WTC11 (cell line): Measurements from ENCODE around the gene RAD54L2. TPM values are rescaled to one million over a fixed set of nuclear protein-coding genes. Genes with fewer than 3 reads are reported as not detected.

ENCODE experiments used
- ATAC-seq: fragments of 200-7000 bp; cut with Tn5 transposase; 2 replicates; pipeline ENCODE4 v1.10.0; 2021; ENCODE audit warnings: mild to moderate bottlenecking, moderate library complexity
- CTCF ChIA-PET: fragments of 300-600 bp; sonication (Branson Sonifier 250); formaldehyde crosslinking; loops from one replicate; lab custom pipeline; 2021; ENCODE audit warnings: antibody characterized with exemption; lab: Charles Lee
- POLR2A ChIA-PET: fragments of 350-600 bp; sonication (Branson Sonifier 250); formaldehyde crosslinking; loops from one replicate; lab custom pipeline; 2021; ENCODE audit warnings: antibody characterized with exemption; lab: Charles Lee
- DNase-seq: peaks from one replicate; pipeline ENCODE4 v3.0.0; 2021; ENCODE audit warnings: low spot score
- H3K27ac Mint-ChIP-seq: 2 replicates; pipeline ENCODE4 v1.8.0; 2021; ENCODE audit warnings: mixed read lengths
- H3K27me3 Mint-ChIP-seq: 2 replicates; pipeline ENCODE4 v1.8.0; 2021; ENCODE audit warnings: low read depth, mild to moderate bottlenecking, moderate library complexity, mixed read lengths
- H3K36me3 Mint-ChIP-seq: 2 replicates; pipeline ENCODE4 v1.8.0; 2021; ENCODE audit warnings: mixed read lengths
- H3K4me1 Mint-ChIP-seq: 2 replicates; pipeline ENCODE4 v1.8.0; 2022; ENCODE audit warnings: mixed read lengths
- H3K4me3 Mint-ChIP-seq: 2 replicates; pipeline ENCODE4 v1.8.0; 2021; ENCODE audit warnings: mild to moderate bottlenecking, moderate library complexity, mixed read lengths
- H3K9me3 Mint-ChIP-seq: 2 replicates; pipeline ENCODE4 v1.8.0; 2021; ENCODE audit warnings: mixed read lengths
- AFF4 ChIP-seq: sonication (generic); formaldehyde crosslinking; IDR thresholded peaks from 2 replicates; pipeline ENCODE4 v1.8.1; 2023; ENCODE audit warnings: mild to moderate bottlenecking, missing genetic modification reagents, borderline replicate concordance
- ATF6 ChIP-seq: sonication (generic); formaldehyde crosslinking; IDR thresholded peaks from 2 replicates; pipeline ENCODE4 v1.8.1; 2023; ENCODE audit warnings: mild to moderate bottlenecking, missing genetic modification reagents
- CBFB ChIP-seq: sonication (generic); formaldehyde crosslinking; IDR thresholded peaks from 2 replicates; pipeline ENCODE4 v1.8.1; 2022; ENCODE audit warnings: mild to moderate bottlenecking, low read depth, missing genetic modification reagents
- CDX4 ChIP-seq: fragments of 250-450 bp; sonication (Bioruptor Pico); IDR thresholded peaks from 2 replicates; pipeline ENCODE4 v1.9.0; 2021; ENCODE audit warnings: moderate library complexity, mild to moderate bottlenecking, inconsistent platforms, borderline replicate concordance
- CREM ChIP-seq: sonication (generic); formaldehyde crosslinking; IDR thresholded peaks from 2 replicates; pipeline ENCODE4 v1.8.1; 2022; ENCODE audit warnings: mild to moderate bottlenecking, missing genetic modification reagents, moderate library complexity
- E2F4 ChIP-seq: sonication (generic); formaldehyde crosslinking; IDR thresholded peaks from 2 replicates; pipeline ENCODE4 v1.8.1; 2022; ENCODE audit warnings: low read depth, mild to moderate bottlenecking, moderate library complexity, missing genetic modification reagents, borderline replicate concordance
- ETV6 ChIP-seq: sonication (generic); formaldehyde crosslinking; IDR thresholded peaks from 2 replicates; pipeline ENCODE4 v1.8.1; 2022; ENCODE audit warnings: mild to moderate bottlenecking, missing genetic modification reagents
- HMGA2 ChIP-seq: fragments of 250-450 bp; sonication (Bioruptor Pico); IDR thresholded peaks from 2 replicates; pipeline ENCODE4 v1.4.0; 2021; ENCODE audit warnings: mild to moderate bottlenecking, moderate library complexity
- NFYB ChIP-seq: sonication (generic); formaldehyde crosslinking; conservative IDR thresholded peaks from 2 replicates; pipeline ENCODE4 v1.8.0; 2022; ENCODE audit warnings: low read depth, missing genetic modification reagents
- PRDM15 ChIP-seq: sonication (generic); formaldehyde crosslinking; IDR thresholded peaks from 2 replicates; pipeline ENCODE4 v1.8.0; 2022; ENCODE audit warnings: missing genetic modification reagents
- TCF7 ChIP-seq: sonication (generic); formaldehyde crosslinking; IDR thresholded peaks from 2 replicates; pipeline ENCODE4 v1.8.0; 2022; ENCODE audit warnings: mild to moderate bottlenecking, low read depth, missing genetic modification reagents, moderate library complexity
- ZNF121 ChIP-seq: sonication (generic); formaldehyde crosslinking; IDR thresholded peaks from 2 replicates; pipeline ENCODE4 v1.8.0; 2023; ENCODE audit warnings: missing genetic modification reagents
- ZSCAN18 ChIP-seq: fragments of 250-450 bp; sonication (Bioruptor Pico); IDR thresholded peaks from 2 replicates; pipeline ENCODE4 v2.1.2; 2022; ENCODE audit warnings: mild to moderate bottlenecking, moderate library complexity
- total RNA-seq: library from RNA; stranded (reverse); gene quantifications from 3 replicates; pipeline ENCODE4 v1.2.3, GENCODE V29; 2021

RAD54L2 gene
- total RNA-seq, 1 experiment from 2014 or later, result 29.5 TPM

- no peak for TF ChIP-seq E2F4
These were observed 35.5 kb upstream of the RAD54L2 start (continued) for GRCh38 chr3:51503007-51503406.

GRCh38 chr3:51508255-51508654 lies 30.3 kb upstream of the RAD54L2 start:
- TF ChIP-seq ETV6 (no peak), ZNF121 (CRISPR knock-in tag) (no peak), NFYB (no peak), ATF6 (CRISPR knock-in tag) (no peak), AFF4 (CRISPR knock-in tag) (no peak), HMGA2 (CRISPR knock-in tag) (no peak), ZSCAN18 (CRISPR knock-in tag) (no peak), E2F4 (no peak), CREM (CRISPR knock-in tag) (no peak), CDX4 (no peak), CBFB (CRISPR knock-in tag) (no peak), TCF7 (CRISPR knock-in tag) (no peak), PRDM15 (CRISPR knock-in tag) (no peak)
- CTCF ChIA-PET, result interaction anchor here (0.7 kb wide), 1 partner anchor 9 kb away, joined by 3 read pairs; the partner anchor contains the start of gene DCAF1

More at GRCh38 chr3:51508255-51508654, 30.3 kb upstream of the RAD54L2 start:
- no peak for DNase-seq
- ATAC-seq, result no peak
- Mint-ChIP-seq H3K36me3 (no peaks in the 10 kb centered on the region), H3K4me3 (no peak overlapping the region), H3K27ac (no peak overlapping the region), H3K27me3 (no peaks in the 10 kb centered on the region), H3K4me1 (no peaks in the 10 kb centered on the region), H3K9me3 (no peaks in the 10 kb centered on the region)
- POLR2A ChIA-PET, result no interaction called here
